PFSK-1 (cell line): ENCODE results near the gene MEGF6.

ENCODE experiments used
- FOXP2 ChIP-seq: optimal IDR thresholded peaks from 2 replicates; pipeline ENCODE3; 2011; ENCODE audit warnings: borderline replicate concordance, control low read depth, inconsistent platforms; ENCODE audit not compliant: insufficient read depth; ENCODE audit errors: extremely low read length, extremely low read depth
- POLR2AphosphoS5 ChIP-seq: IDR thresholded peaks from 2 replicates; pipeline ENCODE4 v1.6.1; 2012; ENCODE audit warnings: low read depth, mild to moderate bottlenecking, control low read depth, low read length, moderate library complexity
- REST ChIP-seq, 2 experiments: IDR thresholded peaks; 2 replicates each; pipeline versions ENCODE4 v1.6.1 to v1.8.0; 2011 to 2012; ENCODE audit warnings: low read depth in 2 of 2, low read length in 2 of 2, control low read depth in 1 of 2, inconsistent platforms in 1 of 2, mild to moderate bottlenecking in 1 of 2, moderate library complexity in 1 of 2; ENCODE audit not compliant: insufficient read depth in 1 of 2
- SIN3A ChIP-seq: IDR thresholded peaks from 2 replicates; pipeline ENCODE4 v1.6.1; 2012; ENCODE audit warnings: mild to moderate bottlenecking, low read length, moderate library complexity, borderline replicate concordance; ENCODE audit not compliant: insufficient read depth
- TAF1 ChIP-seq: IDR thresholded peaks from 2 replicates; pipeline ENCODE4 v1.6.1; 2012; ENCODE audit warnings: low read length, control low read depth, borderline replicate concordance; ENCODE audit not compliant: insufficient read depth

The MEGF6 gene

GRCh38 chr1:3482378-3482849, 128.9 kb downstream of the MEGF6 start:
- no peak for TF ChIP-seq TAF1
- TF ChIP-seq FOXP2, result no peak
- TF ChIP-seq POLR2AphosphoS5, result no peak
- TF ChIP-seq REST (IDR thresholded peaks at IDR 0.05; ENCODE audit: insufficient read depth in 1 of 2, low read depth in 2 of 2, low read length in 2 of 2), result no peak
- no peak for TF ChIP-seq SIN3A

DNA sequence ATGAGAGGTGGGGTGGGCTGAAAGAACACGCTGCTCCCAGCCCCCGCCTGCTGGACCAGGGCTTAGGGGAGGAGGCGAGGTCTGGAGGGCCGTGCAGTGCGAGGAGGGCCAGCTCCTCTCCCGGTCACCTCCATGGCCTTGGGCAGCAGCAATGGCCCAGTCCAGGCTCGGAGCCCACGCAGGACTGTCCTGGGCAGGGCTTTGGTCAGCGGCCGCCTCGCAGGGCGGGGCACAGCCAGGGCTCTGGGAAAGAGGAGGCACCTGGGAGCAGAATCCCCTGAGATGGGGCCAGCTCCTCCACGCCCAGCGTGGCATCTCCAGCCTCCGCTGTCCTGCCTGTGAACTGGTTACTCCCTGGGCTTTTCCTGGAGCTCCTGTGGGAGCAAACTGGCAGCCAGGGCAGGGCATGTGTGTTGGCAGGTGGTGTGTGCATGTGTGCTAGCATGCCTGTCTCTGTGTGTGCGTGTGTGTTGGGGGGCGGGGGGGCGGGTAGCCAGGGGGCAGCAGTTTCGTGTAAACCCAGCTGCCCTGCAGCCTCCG, 129.4 kb downstream of the MEGF6 start:
- no peak for TF ChIP-seq SIN3A
- no peak for TF ChIP-seq FOXP2
- no peak for TF ChIP-seq TAF1
- TF ChIP-seq REST (IDR thresholded peaks at IDR 0.05; ENCODE audit: insufficient read depth in 1 of 2, low read depth in 2 of 2, low read length in 2 of 2), result no peak
- no peak for TF ChIP-seq POLR2AphosphoS5

DNA sequence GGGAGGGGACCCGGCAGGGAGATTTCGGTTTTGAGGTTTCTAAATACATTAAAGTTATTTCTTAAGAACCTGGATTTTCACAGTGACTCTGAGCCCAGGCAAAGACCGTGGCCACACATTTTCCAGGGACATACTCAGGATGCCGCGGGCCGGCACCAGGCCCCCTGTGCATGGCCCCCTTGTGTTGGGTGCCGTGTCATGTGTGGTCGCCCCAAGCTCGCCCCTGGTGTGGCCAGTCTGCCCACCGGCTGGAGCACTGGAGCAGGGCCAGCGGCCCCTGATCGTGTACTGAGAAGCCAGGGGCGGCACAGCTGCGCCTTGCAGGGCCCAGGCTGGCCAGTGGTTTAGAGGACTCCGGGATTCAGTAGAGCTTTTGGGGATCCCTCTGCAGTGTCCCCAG, 130.3 kb downstream of the MEGF6 start:
- no peak for TF ChIP-seq TAF1
- no peak for TF ChIP-seq SIN3A
- TF ChIP-seq REST (IDR thresholded peaks at IDR 0.05; ENCODE audit: insufficient read depth in 1 of 2, low read depth in 2 of 2, low read length in 2 of 2), result no peak
- no peak for TF ChIP-seq FOXP2
- no peak for TF ChIP-seq POLR2AphosphoS5

DNA sequence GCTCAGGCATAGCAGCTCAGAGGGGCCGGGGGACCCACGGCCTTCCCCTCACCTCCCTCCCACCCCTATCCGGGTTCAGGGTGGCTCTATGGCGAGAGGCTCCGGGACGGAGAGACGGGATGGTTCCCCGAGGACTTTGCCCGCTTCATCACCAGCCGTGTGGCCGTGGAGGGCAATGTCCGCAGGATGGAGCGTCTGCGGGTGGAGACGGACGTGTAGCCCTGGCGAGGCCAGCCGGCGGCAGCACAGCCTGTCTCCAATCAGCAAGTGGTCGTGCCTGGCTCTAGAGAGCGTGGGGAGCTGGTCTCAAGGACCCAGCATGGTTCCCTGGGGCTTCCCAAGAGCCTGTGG, 131.0 kb downstream of the MEGF6 start:
- no peak for TF ChIP-seq FOXP2
- TF ChIP-seq TAF1, result no peak
- TF ChIP-seq SIN3A, result no peak
- no peak for TF ChIP-seq POLR2AphosphoS5
- no peak for TF ChIP-seq REST (IDR thresholded peaks at IDR 0.05; ENCODE audit: insufficient read depth in 1 of 2, low read depth in 2 of 2, low read length in 2 of 2)

- no peak for TF ChIP-seq FOXP2
- TF ChIP-seq TAF1, result no peak
- TF ChIP-seq REST (IDR thresholded peaks at IDR 0.05; ENCODE audit: insufficient read depth in 1 of 2, low read depth in 2 of 2, low read length in 2 of 2), result no peak
- no peak for TF ChIP-seq POLR2AphosphoS5
- TF ChIP-seq SIN3A, result no peak
Observed at GRCh38 chr1:3479511-3480368, 131.6 kb downstream of the MEGF6 start.
